HG02973 (cell line): ENCODE data around the gene KRTAP26-1.

Source experiments
- ATAC-seq: cut with Tn5 transposase; IDR thresholded peaks from one replicate; pipeline ENCODE4 v1.9.1; 2021; ENCODE audit warnings: moderate library complexity; ENCODE audit not compliant: unreplicated experiment

The KRTAP26-1 gene

DNA sequence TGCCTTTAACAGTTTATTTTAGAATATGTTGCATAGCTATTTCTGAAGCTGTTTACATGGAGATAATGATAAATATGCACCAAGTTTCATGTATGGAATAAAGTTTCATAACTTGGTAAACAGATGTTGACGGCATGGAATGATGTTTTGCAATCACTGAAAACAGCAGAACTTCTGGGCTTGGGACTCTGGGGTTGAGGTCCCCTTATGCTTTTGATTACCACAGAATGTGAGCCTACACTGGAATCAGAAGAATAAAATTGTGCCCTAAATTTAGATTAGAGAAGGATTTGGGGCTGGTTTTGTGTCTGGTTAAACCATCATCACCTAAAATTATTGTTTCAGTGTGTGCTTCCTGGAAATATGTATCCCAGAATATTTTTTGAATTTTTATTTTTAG, 48.5 kb downstream of the KRTAP26-1 start:
- no peak for ATAC-seq

- no peak for ATAC-seq
Measured at GRCh38 chr21:30271156-30271555, 49.0 kb downstream of the KRTAP26-1 start.

DNA sequence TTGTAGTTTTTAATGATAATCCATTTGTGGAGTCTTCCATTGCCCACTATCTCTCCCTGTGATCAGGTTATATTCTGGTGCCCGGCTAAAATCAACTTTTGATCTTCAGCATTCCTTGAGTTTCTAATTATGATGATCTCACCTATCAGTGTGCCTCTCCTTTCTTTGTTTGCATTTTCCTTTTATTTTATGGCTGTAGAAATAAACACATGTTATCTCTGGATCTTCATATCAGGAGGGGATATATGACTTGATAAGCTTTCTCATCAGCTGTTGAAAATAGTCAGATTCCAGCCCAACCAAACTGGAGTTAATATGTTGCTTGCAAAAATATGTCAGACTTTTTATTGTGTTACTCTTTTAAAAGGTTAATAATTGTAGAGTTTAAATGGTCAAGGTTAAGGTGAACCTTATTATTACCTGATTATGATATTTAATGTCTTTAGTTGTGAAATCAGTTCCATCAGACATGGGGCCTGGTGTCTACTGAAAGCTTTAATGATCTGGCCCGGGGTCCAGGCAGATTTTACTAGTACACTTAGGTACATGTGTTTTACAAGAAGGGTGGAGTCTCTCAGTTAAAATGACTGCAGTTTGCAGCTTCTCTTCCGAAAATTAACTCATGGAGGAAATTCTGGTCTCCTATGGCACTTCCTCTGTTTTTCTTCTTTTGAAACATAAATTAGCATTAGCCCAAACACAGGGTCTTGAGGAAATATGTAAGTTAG, 50.1 kb downstream of the KRTAP26-1 start:
- no peak for ATAC-seq
